ENCODE results near the gene GUCD1. TPM values are rescaled to one million over a fixed set of nuclear protein-coding genes. Genes with fewer than 3 reads are reported as not detected.

GUCD1 gene
- total RNA-seq, 2 experiments from 2014 or later: 114 to 144 TPM

- no peak for DNase-seq (ENCODE audit: low spot score)
- no peaks in the 10 kb centered on the region for H3K9me2 ChIP-seq (ENCODE audit: insufficient read depth, low read length)
- intact Hi-C loops (cut with micrococcal nuclease; ENCODE audit: unreplicated experiment): no loop called here
- ChIA-PET CTCF (ENCODE audit: unreplicated experiment) (interaction anchor here (1.0 kb wide), 1 partner anchor 97 kb away, joined by 3 read pairs; no protein-coding TSS in a partner anchor), POLR2A (interaction anchor here (1.4 kb wide), 1 partner anchor 37 kb away, joined by 3 read pairs; the partner anchor contains the start of gene GUCD1)
- no peaks in the 10 kb centered on the region for H3K9me3 ChIP-seq (ENCODE audit: low read length)
- H4K20me1 ChIP-seq (ENCODE audit: insufficient read depth, low read length): no peaks in the 10 kb centered on the region
- TF ChIP-seq CTCF (conservative IDR thresholded peaks at IDR 0.05; ENCODE audit: low read length): no peak
- no peak for TF ChIP-seq EZH2phosphoT487 (IDR thresholded peaks at IDR 0.05; ENCODE audit: borderline replicate concordance, low read depth, low read length)
- H3K36me3 ChIP-seq (ENCODE audit: insufficient read depth, low read length): no peaks in the 10 kb centered on the region
- no peak overlapping the region for H3K4me2 ChIP-seq (ENCODE audit: low read length)
- no TSS peak for BruUV-seq (replicated peaks)
- no peak overlapping the region for H2AFZ ChIP-seq (ENCODE audit: low read length)
- H3K4me1 ChIP-seq (ENCODE audit: insufficient read depth, low read length, poor library complexity, severe bottlenecking): peaks cover 12% of the 10 kb centered on the region
- H3K27ac ChIP-seq (ENCODE audit: low read depth, low read length, poor library complexity, severe bottlenecking): no peak overlapping the region
- H3K4me3 ChIP-seq (ENCODE audit: low read depth, low read length, poor library complexity, severe bottlenecking): no peak overlapping the region
- no peaks in the 10 kb centered on the region for H3K79me2 ChIP-seq (ENCODE audit: insufficient read depth, low read depth, low read length)
Observed at GRCh38 chr22:24518228-24518627, 36.7 kb downstream of the GUCD1 start.

GRCh38 chr22:24517446-24517845 lies 37.5 kb downstream of the GUCD1 start:
- ChIA-PET CTCF (ENCODE audit: unreplicated experiment) (interaction anchor here (0.5 to 1.0 kb wide), 3 partner anchors 82 to 96 kb away, joined by 3 read pairs; no protein-coding TSS in a partner anchor), POLR2A (interaction anchor here (1.4 kb wide), 1 partner anchor 38 kb away, joined by 3 read pairs; the partner anchor contains the start of gene GUCD1)
- TF ChIP-seq CTCF (conservative IDR thresholded peaks at IDR 0.05; ENCODE audit: low read length) (no peak), EZH2phosphoT487 (IDR thresholded peaks at IDR 0.05; ENCODE audit: borderline replicate concordance, low read depth, low read length) (no peak)
- no peaks in the 10 kb centered on the region for H3K79me2 ChIP-seq (ENCODE audit: insufficient read depth, low read depth, low read length)
- no peak for DNase-seq (ENCODE audit: low spot score)
- no peak overlapping the region for H3K27ac ChIP-seq (ENCODE audit: low read depth, low read length, poor library complexity, severe bottlenecking)
- intact Hi-C loops (cut with micrococcal nuclease; ENCODE audit: unreplicated experiment): no loop called here
- no peak overlapping the region for H3K4me2 ChIP-seq (ENCODE audit: low read length)
- H3K9me2 ChIP-seq (ENCODE audit: insufficient read depth, low read length): no peaks in the 10 kb centered on the region
- no peaks in the 10 kb centered on the region for H3K36me3 ChIP-seq (ENCODE audit: insufficient read depth, low read length)
- BruUV-seq (replicated peaks): no TSS peak
- H4K20me1 ChIP-seq (ENCODE audit: insufficient read depth, low read length): no peaks in the 10 kb centered on the region
- no peaks in the 10 kb centered on the region for H3K9me3 ChIP-seq (ENCODE audit: low read length)
- no peak overlapping the region for H2AFZ ChIP-seq (ENCODE audit: low read length)
- peaks cover 12% of the 10 kb centered on the region for H3K4me1 ChIP-seq (ENCODE audit: insufficient read depth, low read length, poor library complexity, severe bottlenecking)
- H3K4me3 ChIP-seq (ENCODE audit: low read depth, low read length, poor library complexity, severe bottlenecking): no peak overlapping the region

GRCh38 chr22:24516301-24516737 lies 38.6 kb downstream of the GUCD1 start:
- no peak overlapping the region for H3K4me2 ChIP-seq (ENCODE audit: low read length)
- no peaks in the 10 kb centered on the region for H3K9me2 ChIP-seq (ENCODE audit: insufficient read depth, low read length)
- no peak overlapping the region for H2AFZ ChIP-seq (ENCODE audit: low read length)
- intact Hi-C loops (cut with micrococcal nuclease; ENCODE audit: unreplicated experiment): no loop called here
- no peaks in the 10 kb centered on the region for H3K9me3 ChIP-seq (ENCODE audit: low read length)
- CTCF ChIA-PET (ENCODE audit: unreplicated experiment): no interaction called here
- H4K20me1 ChIP-seq (ENCODE audit: insufficient read depth, low read length): no peaks in the 10 kb centered on the region
- DNase-seq (ENCODE audit: low spot score): no peak
- H3K36me3 ChIP-seq (ENCODE audit: insufficient read depth, low read length): no peaks in the 10 kb centered on the region
- H3K4me1 ChIP-seq (ENCODE audit: insufficient read depth, low read length, poor library complexity, severe bottlenecking): peaks cover 11% of the 10 kb centered on the region
- H3K79me2 ChIP-seq (ENCODE audit: insufficient read depth, low read depth, low read length): no peaks in the 10 kb centered on the region
- H3K4me3 ChIP-seq (ENCODE audit: low read depth, low read length, poor library complexity, severe bottlenecking): no peak overlapping the region
- BruUV-seq (replicated peaks): no TSS peak
- no peak overlapping the region for H3K27ac ChIP-seq (ENCODE audit: low read depth, low read length, poor library complexity, severe bottlenecking)
- TF ChIP-seq EZH2phosphoT487 (IDR thresholded peaks at IDR 0.05; ENCODE audit: borderline replicate concordance, low read depth, low read length) (no peak), CTCF (conservative IDR thresholded peaks at IDR 0.05; ENCODE audit: low read length) (no peak)
- POLR2A ChIA-PET: interaction anchor here (0.7 kb wide), 1 partner anchor 28 kb away, joined by 3 read pairs; no protein-coding TSS in a partner anchor

Measured in OCI-LY7 (cell line).